OCI-LY3 (cell line): ENCODE data around the gene FAM3C.

ENCODE experiments used
- EZH2phosphoT487 ChIP-seq: fragments of 200-600 bp; shearing (Covaris generic); IDR thresholded peaks from 2 replicates; pipeline ENCODE4 v1.6.1; 2018; ENCODE audit warnings: antibody characterized with exemption, mixed run types, low read depth
- TF ChIP-seq, protein P1 (sequence below): fragments of 200-600, 300-600 bp; sonication (generic); IDR thresholded peaks from 2 replicates; pipeline ENCODE4 v1.5.1; 2014; ENCODE audit warnings: antibody characterized with exemption, low read length, low read depth

DNA sequence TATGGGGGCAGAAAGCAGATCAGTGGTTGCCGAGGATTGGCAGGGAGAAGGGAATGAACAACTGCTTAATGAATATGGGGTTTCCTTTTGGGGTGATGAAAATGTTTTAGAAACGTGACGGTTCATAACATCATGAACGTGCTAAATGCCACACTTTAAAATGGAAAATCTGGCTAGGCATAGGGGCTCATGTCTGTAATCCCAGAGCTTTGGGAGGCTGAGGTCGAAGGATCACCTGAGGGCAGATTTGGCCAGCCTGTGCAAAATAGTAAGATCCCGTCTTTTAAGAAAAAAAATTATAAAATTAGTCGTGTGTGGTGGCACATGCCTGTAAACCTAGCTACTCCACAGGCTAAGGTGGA is 3.1 kb downstream of the FAM3C start:
- TF ChIP-seq, protein P1, sequence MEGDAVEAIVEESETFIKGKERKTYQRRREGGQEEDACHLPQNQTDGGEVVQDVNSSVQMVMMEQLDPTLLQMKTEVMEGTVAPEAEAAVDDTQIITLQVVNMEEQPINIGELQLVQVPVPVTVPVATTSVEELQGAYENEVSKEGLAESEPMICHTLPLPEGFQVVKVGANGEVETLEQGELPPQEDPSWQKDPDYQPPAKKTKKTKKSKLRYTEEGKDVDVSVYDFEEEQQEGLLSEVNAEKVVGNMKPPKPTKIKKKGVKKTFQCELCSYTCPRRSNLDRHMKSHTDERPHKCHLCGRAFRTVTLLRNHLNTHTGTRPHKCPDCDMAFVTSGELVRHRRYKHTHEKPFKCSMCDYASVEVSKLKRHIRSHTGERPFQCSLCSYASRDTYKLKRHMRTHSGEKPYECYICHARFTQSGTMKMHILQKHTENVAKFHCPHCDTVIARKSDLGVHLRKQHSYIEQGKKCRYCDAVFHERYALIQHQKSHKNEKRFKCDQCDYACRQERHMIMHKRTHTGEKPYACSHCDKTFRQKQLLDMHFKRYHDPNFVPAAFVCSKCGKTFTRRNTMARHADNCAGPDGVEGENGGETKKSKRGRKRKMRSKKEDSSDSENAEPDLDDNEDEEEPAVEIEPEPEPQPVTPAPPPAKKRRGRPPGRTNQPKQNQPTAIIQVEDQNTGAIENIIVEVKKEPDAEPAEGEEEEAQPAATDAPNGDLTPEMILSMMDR: no peak
- no peak for TF ChIP-seq EZH2phosphoT487
